A673 (cell line): ENCODE data around the gene LATS2. TPM values are rescaled to one million over a fixed set of nuclear protein-coding genes. Genes with fewer than 3 reads are reported as not detected.

ENCODE experiments used
- BruUV-seq: library from RNA; stranded (reverse); fragments of 400-500 nt; replicated peaks from 2 replicates; lab custom pipeline; 2021; lab: Mats Ljungman, UMichigan
- CTCF ChIA-PET: fragments of 300-600 bp; sonication (Branson Sonifier 250); formaldehyde crosslinking; loops from one replicate; lab custom pipeline; 2022; ENCODE audit warnings: antibody characterized with exemption; lab: Charles Lee
- POLR2A ChIA-PET: fragments of 300-600 bp; sonication (Branson Sonifier 250); formaldehyde crosslinking; loops from one replicate; lab custom pipeline; 2022; ENCODE audit warnings: antibody characterized with exemption; ENCODE audit not compliant: low non-redundant PET; lab: Charles Lee
- DNase-seq: peaks from one replicate; pipeline ENCODE4 v3.0.0-alpha.2; 2015; ENCODE audit warnings: low spot score
- H3K27ac ChIP-seq: fragments of 200-600 bp; sonication (generic); 2 replicates; pipeline ENCODE4 v1.5.1; 2016; ENCODE audit warnings: mixed run types, low read depth, mild to moderate bottlenecking, mixed read lengths, antibody characterized with exemption, low read length; ENCODE audit not compliant: poor library complexity, severe bottlenecking
- H3K27me3 ChIP-seq: fragments of 200-600 bp; sonication (generic); replicated peaks from 2 replicates; pipeline ENCODE4 v1.6.1; 2017; ENCODE audit warnings: mixed run types, low read depth, mild to moderate bottlenecking, mixed read lengths, antibody characterized with exemption, low read length; ENCODE audit not compliant: insufficient read depth, poor library complexity
- H3K36me3 ChIP-seq: fragments of 200-600 bp; sonication (generic); 2 replicates; pipeline ENCODE4 v1.6.1; 2016; ENCODE audit warnings: mixed run types, mild to moderate bottlenecking, mixed read lengths, antibody characterized with exemption, low read length; ENCODE audit not compliant: insufficient read depth, poor library complexity, severe bottlenecking
- H3K4me1 ChIP-seq: fragments of 200-600 bp; sonication (generic); 2 replicates; pipeline ENCODE4 v1.6.1; 2017; ENCODE audit warnings: mixed run types, mild to moderate bottlenecking, mixed read lengths, antibody characterized with exemption, low read length; ENCODE audit not compliant: insufficient read depth, poor library complexity, severe bottlenecking
- H3K4me3 ChIP-seq: fragments of 200-600 bp; sonication (generic); 2 replicates; pipeline ENCODE4 v1.5.1; 2016; ENCODE audit warnings: low read depth, mixed run types, mild to moderate bottlenecking, mixed read lengths, low read length; ENCODE audit not compliant: poor library complexity, severe bottlenecking
- H3K9me3 ChIP-seq: fragments of 200-600 bp; sonication (generic); 2 replicates; pipeline ENCODE4 v1.6.1; 2016; ENCODE audit warnings: mixed run types, low read depth, mild to moderate bottlenecking, mixed read lengths, antibody characterized with exemption, low read length; ENCODE audit not compliant: poor library complexity, severe bottlenecking
- CTCF ChIP-seq: fragments of 300-800, 200-600 bp; sonication (generic); conservative IDR thresholded peaks from 2 replicates; pipeline ENCODE4 v1.5.1; 2017; ENCODE audit warnings: low read depth, mild to moderate bottlenecking, antibody characterized with exemption, low read length, moderate library complexity, mixed read lengths
- EZH2 ChIP-seq: fragments of 200-600 bp; sonication (generic); IDR thresholded peaks from 2 replicates; pipeline ENCODE4 v1.6.1; 2017; ENCODE audit warnings: borderline replicate concordance, low read depth, mild to moderate bottlenecking, mixed read lengths, antibody characterized with exemption, low read length; ENCODE audit not compliant: poor library complexity, severe bottlenecking
- intact Hi-C: fragments of 100-400 bp; cut with micrococcal nuclease; formaldehyde crosslinking; loops from one replicate; pipeline ENCODE4 v1.10.0; 2022; ENCODE audit not compliant: unreplicated experiment
- total RNA-seq: library from RNA; stranded (reverse); gene quantifications from 2 replicates; pipeline ENCODE4 v1.2.3, GENCODE V29; 2021

Gene LATS2
- total RNA-seq, 1 experiment from 2014 or later = 13.1 TPM

DNA sequence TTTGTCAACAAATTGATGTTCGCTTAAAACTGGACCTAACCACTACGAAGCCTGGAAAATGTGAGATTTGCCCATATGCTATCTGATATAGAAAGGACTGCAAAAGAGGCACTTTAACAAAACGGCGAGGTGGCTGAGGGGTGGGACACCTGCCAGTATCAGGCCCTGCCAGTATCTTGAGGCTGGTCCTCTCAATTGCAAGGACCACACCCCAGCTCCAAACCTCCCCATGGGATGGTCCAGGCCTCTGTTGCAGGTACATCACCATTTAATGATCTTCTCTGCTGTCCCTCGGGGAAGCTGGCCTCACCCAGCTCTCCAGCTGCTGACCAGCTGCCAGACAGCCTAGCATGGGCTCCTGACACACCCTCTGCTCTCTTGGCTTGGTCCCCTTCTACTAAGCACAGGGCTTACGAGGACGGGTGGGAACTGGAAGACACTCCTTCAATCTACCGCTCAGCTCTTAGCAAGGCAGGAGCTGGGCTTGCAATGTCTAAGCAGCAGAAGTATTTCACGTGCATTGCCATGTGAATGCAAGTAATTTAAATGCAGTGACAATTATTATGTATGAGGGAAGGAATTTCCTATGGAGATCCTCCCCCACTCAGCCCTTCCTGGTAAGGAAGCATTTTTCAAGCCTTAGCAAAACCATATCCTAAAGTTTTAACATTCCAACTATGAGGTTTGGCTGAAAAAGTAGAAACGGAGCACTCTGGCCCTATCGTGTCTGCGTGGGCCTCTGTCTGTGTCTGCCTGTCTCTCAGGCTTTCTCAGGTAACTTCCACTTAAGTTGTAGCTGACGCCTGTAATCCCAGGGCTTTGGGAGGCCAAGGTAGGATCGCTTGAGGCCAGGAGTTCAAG is 63.9 kb downstream of the LATS2 start:
- no peaks in the 10 kb centered on the region for H3K9me3 ChIP-seq
- DNase-seq = peak; percentile 77
- POLR2A ChIA-PET = no interaction called here
- peaks cover 20% of the 10 kb centered on the region for H3K4me1 ChIP-seq
- no peak overlapping the region for H3K4me3 ChIP-seq
- no peaks in the 10 kb centered on the region for H3K36me3 ChIP-seq
- H3K27me3 ChIP-seq = no peaks in the 10 kb centered on the region
- intact Hi-C loops = no loop called here
- no TSS peak for BruUV-seq
- CTCF ChIA-PET = interaction anchor here (0.5 kb wide), 1 partner anchor 986 kb away, joined by 3 read pairs; no protein-coding TSS in a partner anchor
- TF ChIP-seq CTCF (no peak), EZH2 (no peak)
- peak overlapping the region; percentile 58 for H3K27ac ChIP-seq

DNA sequence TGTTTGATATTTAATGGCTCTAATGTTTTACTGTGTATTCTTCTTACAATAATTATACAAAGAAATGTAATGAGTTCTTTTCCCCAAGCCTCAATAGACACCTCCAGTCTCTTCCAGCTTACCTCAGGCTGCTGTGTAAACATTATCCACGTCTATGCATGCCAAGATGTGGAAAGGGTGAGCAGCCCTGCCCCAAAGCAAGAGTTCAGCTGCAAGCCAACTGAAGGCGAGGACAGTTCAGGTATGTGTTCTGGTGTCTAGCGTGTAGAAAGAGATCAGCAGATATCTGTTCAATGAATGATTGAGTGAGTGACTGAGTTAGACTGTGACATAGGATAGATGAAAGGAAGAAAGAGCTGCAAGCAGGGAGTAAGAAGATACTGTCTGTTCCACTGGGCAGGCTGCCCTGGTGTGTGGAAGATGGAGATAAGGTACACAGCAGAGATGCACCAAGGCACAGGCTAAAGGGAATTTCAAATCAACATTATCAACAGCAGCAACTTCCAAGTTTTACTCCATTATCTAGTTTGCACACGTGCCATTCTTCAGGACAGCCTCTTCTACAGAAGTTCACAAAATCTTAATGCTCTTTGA is 66.0 kb downstream of the LATS2 start:
- no peak for TF ChIP-seq CTCF
- H3K9me3 ChIP-seq = no peaks in the 10 kb centered on the region
- no peak overlapping the region for H3K27ac ChIP-seq
- H3K4me1 ChIP-seq = peaks cover 20% of the 10 kb centered on the region
- ChIA-PET POLR2A (no interaction called here), CTCF (no interaction called here)
- DNase-seq = no peak
- no peaks in the 10 kb centered on the region for H3K36me3 ChIP-seq
- BruUV-seq = no TSS peak
- H3K27me3 ChIP-seq = no peaks in the 10 kb centered on the region
- intact Hi-C loops = no loop called here
- H3K4me3 ChIP-seq = no peak overlapping the region

- Histone ChIP-seq H3K4me3 (no peak overlapping the region), H3K36me3 (peaks cover 3% of the 10 kb centered on the region), H3K27me3 (no peaks in the 10 kb centered on the region), H3K4me1 (peaks cover 20% of the 10 kb centered on the region), H3K27ac (no peak overlapping the region), H3K9me3 (no peaks in the 10 kb centered on the region)
- intact Hi-C loops = no loop called here
- no TSS peak for BruUV-seq
- TF ChIP-seq CTCF (no peak), EZH2 (no peak)
- DNase-seq = no peak
- ChIA-PET CTCF (no interaction called here), POLR2A (no interaction called here)
These were observed 67.0 kb downstream of the LATS2 start for GRCh38 chr13:20994441-20994821.
